PC-9 (cell line): ENCODE measurements around the gene KCTD12. TPM values are rescaled to one million over a fixed set of nuclear protein-coding genes. Genes with fewer than 3 reads are reported as not detected.

Experiments used
- BruUV-seq: library from RNA; stranded (reverse); fragments of 400-500 nt; replicated peaks from 2 replicates; lab custom pipeline; 2021; lab: Mats Ljungman, UMichigan
- CTCF ChIA-PET: fragments of 300-600 bp; sonication (Branson Sonifier 250); formaldehyde crosslinking; loops from one replicate; lab custom pipeline; 2022; ENCODE audit warnings: antibody characterized with exemption; lab: Charles Lee
- POLR2A ChIA-PET: fragments of 300-600 bp; sonication (Branson Sonifier 250); formaldehyde crosslinking; loops from one replicate; lab custom pipeline; 2022; ENCODE audit warnings: antibody characterized with exemption; ENCODE audit not compliant: unreplicated experiment; lab: Charles Lee
- DNase-seq, 2 experiments: peaks; one replicate each; pipeline versions ENCODE4 v3.0.0 to v3.0.0-alpha.2; 2015 to 2022; ENCODE audit warnings: mixed read lengths in 1 of 2
- H2AFZ ChIP-seq: fragments of 200-600 bp; sonication (generic); 2 replicates; pipeline ENCODE4 v1.8.1; 2017; ENCODE audit warnings: antibody characterized with exemption
- H3F3A ChIP-seq: fragments of 200-600 bp; sonication (generic); 2 replicates; pipeline ENCODE4 v1.8.1; 2017; ENCODE audit warnings: antibody characterized with exemption, mild to moderate bottlenecking, low read depth; ENCODE audit not compliant: insufficient read depth
- H3K27ac ChIP-seq: fragments of 200-600 bp; sonication (generic); 2 replicates; pipeline ENCODE4 v1.6.1; 2016; ENCODE audit warnings: mixed run types
- H3K27me3 ChIP-seq: fragments of 200-600 bp; sonication (generic); 2 replicates; pipeline ENCODE4 v1.6.1; 2016; ENCODE audit warnings: low read depth, mixed run types; ENCODE audit not compliant: insufficient read depth
- H3K36me3 ChIP-seq: fragments of 200-600 bp; sonication (generic); 2 replicates; pipeline ENCODE4 v1.6.1; 2016; ENCODE audit warnings: low read depth, mixed run types
- H3K4me1 ChIP-seq: fragments of 200-600 bp; sonication (generic); replicated peaks from 2 replicates; pipeline ENCODE4 v1.6.1; 2016; ENCODE audit warnings: mixed run types; ENCODE audit not compliant: insufficient read depth
- H3K4me2 ChIP-seq: fragments of 200-600 bp; sonication (generic); 2 replicates; pipeline ENCODE4 v1.6.1; 2017; ENCODE audit warnings: mixed run types
- H3K4me3 ChIP-seq: fragments of 200-600 bp; sonication (generic); 2 replicates; pipeline ENCODE4 v1.6.1; 2016; ENCODE audit warnings: mixed run types
- H3K79me2 ChIP-seq: fragments of 200-600 bp; sonication (generic); 2 replicates; pipeline ENCODE4 v1.6.1; 2017; ENCODE audit warnings: low read depth, mixed run types
- H3K9me2 ChIP-seq: fragments of 200-600 bp; sonication (generic); 2 replicates; pipeline ENCODE4 v1.8.1; 2017; ENCODE audit warnings: mild to moderate bottlenecking; ENCODE audit not compliant: insufficient read depth
- H3K9me3 ChIP-seq: fragments of 200-600 bp; sonication (generic); 2 replicates; pipeline ENCODE4 v1.8.1; 2016; ENCODE audit warnings: low read depth; ENCODE audit not compliant: insufficient read depth
- H4K20me1 ChIP-seq: fragments of 200-600 bp; sonication (generic); 2 replicates; pipeline ENCODE4 v1.8.1; 2017; ENCODE audit not compliant: insufficient read depth
- EZH2 ChIP-seq: fragments of 200-600 bp; sonication (generic); IDR thresholded peaks from 2 replicates; pipeline ENCODE4 v1.8.0; 2017; ENCODE audit warnings: antibody characterized with exemption, low read depth
- intact Hi-C: fragments of 100-400 bp; cut with micrococcal nuclease; formaldehyde crosslinking; loops from one replicate; pipeline ENCODE4 v1.10.0; 2022; ENCODE audit not compliant: unreplicated experiment
- total RNA-seq: library from RNA; stranded (reverse); gene quantifications from 2 replicates; pipeline ENCODE4 v1.2.3, GENCODE V29; 2021
- TF ChIP-seq, protein P1 (sequence below): fragments of 200-600 bp; sonication (generic); conservative IDR thresholded peaks from 2 replicates; pipeline ENCODE4 v1.6.1; 2017; ENCODE audit warnings: mixed run types, antibody characterized with exemption, mild to moderate bottlenecking, moderate library complexity

KCTD12 gene
- total RNA-seq, 1 experiment from 2014 or later: 0.15 TPM

GRCh38 chr13:76865996-76866503 lies 20.2 kb downstream of the KCTD12 start:
- H3K27ac ChIP-seq: no peak overlapping the region

GRCh38 chr13:76865109-76865508 lies 21.1 kb downstream of the KCTD12 start:
- intact Hi-C loops: no loop called here

More at GRCh38 chr13:76865996-76866503, 20.2 kb downstream of the KCTD12 start:
- intact Hi-C loops: no loop called here
- TF ChIP-seq, protein P1, sequence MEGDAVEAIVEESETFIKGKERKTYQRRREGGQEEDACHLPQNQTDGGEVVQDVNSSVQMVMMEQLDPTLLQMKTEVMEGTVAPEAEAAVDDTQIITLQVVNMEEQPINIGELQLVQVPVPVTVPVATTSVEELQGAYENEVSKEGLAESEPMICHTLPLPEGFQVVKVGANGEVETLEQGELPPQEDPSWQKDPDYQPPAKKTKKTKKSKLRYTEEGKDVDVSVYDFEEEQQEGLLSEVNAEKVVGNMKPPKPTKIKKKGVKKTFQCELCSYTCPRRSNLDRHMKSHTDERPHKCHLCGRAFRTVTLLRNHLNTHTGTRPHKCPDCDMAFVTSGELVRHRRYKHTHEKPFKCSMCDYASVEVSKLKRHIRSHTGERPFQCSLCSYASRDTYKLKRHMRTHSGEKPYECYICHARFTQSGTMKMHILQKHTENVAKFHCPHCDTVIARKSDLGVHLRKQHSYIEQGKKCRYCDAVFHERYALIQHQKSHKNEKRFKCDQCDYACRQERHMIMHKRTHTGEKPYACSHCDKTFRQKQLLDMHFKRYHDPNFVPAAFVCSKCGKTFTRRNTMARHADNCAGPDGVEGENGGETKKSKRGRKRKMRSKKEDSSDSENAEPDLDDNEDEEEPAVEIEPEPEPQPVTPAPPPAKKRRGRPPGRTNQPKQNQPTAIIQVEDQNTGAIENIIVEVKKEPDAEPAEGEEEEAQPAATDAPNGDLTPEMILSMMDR: no peak
- no peak for TF ChIP-seq EZH2
- Histone ChIP-seq H4K20me1 (no peaks in the 10 kb centered on the region), H3K4me2 (no peak overlapping the region), H3K4me1 (no peaks in the 10 kb centered on the region), H2AFZ (no peak overlapping the region), H3K4me3 (no peak overlapping the region), H3K79me2 (no peaks in the 10 kb centered on the region), H3K27me3 (no peaks in the 10 kb centered on the region), H3K36me3 (no peaks in the 10 kb centered on the region), H3F3A (no peaks in the 10 kb centered on the region), H3K9me2 (no peaks in the 10 kb centered on the region; the same call in 1 of the 2 replicates), H3K9me3 (no peaks in the 10 kb centered on the region)
- CTCF ChIA-PET: no interaction called here
- no TSS peak for BruUV-seq
- DNase-seq: no peak
- POLR2A ChIA-PET: no interaction called here

DNA sequence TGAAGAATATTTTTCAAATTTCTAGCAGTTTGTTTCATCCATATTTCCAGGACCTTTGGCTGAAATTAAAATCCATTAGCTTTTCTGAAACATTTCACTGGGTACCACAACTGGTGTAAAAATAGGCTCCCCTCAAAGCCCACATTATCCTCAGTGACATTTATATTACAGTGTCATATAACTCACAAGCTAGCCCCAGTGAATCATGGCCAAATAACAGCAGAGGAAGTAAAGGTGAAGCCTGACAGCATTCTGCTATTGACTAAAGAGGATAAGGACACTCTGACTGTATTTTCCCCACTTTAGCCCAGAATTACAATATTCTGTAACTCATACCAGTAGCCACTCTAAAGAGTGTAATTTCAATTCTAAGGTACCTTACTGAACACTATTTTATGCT lies 21.9 kb downstream of the KCTD12 start:
- BruUV-seq: no TSS peak
- no peak overlapping the region for H2AFZ ChIP-seq
- H3K9me3 ChIP-seq: no peaks in the 10 kb centered on the region
- POLR2A ChIA-PET: no interaction called here
- TF ChIP-seq, protein P1: no peak
- TF ChIP-seq EZH2: no peak
- no peak overlapping the region for H3K4me2 ChIP-seq
- H4K20me1 ChIP-seq: no peaks in the 10 kb centered on the region
- no peaks in the 10 kb centered on the region; the same call in 1 of the 2 replicates for H3K9me2 ChIP-seq
- CTCF ChIA-PET: no interaction called here
- no peak for DNase-seq
- no peaks in the 10 kb centered on the region for H3K79me2 ChIP-seq
- H3K27ac ChIP-seq: no peak overlapping the region
- intact Hi-C loops: no loop called here
- H3K4me1 ChIP-seq: no peaks in the 10 kb centered on the region
- no peaks in the 10 kb centered on the region for H3K36me3 ChIP-seq
- no peaks in the 10 kb centered on the region for H3F3A ChIP-seq
- H3K27me3 ChIP-seq: no peaks in the 10 kb centered on the region
- no peak overlapping the region for H3K4me3 ChIP-seq

More at GRCh38 chr13:76865109-76865508, 21.1 kb downstream of the KCTD12 start:
- Histone ChIP-seq H3K9me3 (no peaks in the 10 kb centered on the region), H4K20me1 (no peaks in the 10 kb centered on the region), H3K4me1 (no peaks in the 10 kb centered on the region), H3K79me2 (no peaks in the 10 kb centered on the region), H3K36me3 (no peaks in the 10 kb centered on the region), H3K27ac (no peak overlapping the region), H3K4me2 (no peak overlapping the region), H3K27me3 (no peaks in the 10 kb centered on the region), H3K4me3 (no peak overlapping the region), H2AFZ (no peak overlapping the region), H3K9me2 (no peaks in the 10 kb centered on the region; the same call in 1 of the 2 replicates), H3F3A (no peaks in the 10 kb centered on the region)
- no peak for DNase-seq
- POLR2A ChIA-PET: no interaction called here
- no TSS peak for BruUV-seq
- CTCF ChIA-PET: no interaction called here
- TF ChIP-seq, protein P1: no peak
- no peak for TF ChIP-seq EZH2
